RKO (cell line): Measurements from ENCODE around the gene SOWAHB.

Experiments used
- DNase-seq: peaks from one replicate; pipeline ENCODE4 v3.0.0-alpha.2; 2016; ENCODE audit warnings: low spot score

Gene SOWAHB

GRCh38 chr4:76897536-76898384 lies at the start of gene SOWAHB:
TSS of gene SOWAHB (minus strand) at chr4:76898144. CDS start at chr4:76897849, 295 bp downstream.
- DNase-seq = no peak

DNA sequence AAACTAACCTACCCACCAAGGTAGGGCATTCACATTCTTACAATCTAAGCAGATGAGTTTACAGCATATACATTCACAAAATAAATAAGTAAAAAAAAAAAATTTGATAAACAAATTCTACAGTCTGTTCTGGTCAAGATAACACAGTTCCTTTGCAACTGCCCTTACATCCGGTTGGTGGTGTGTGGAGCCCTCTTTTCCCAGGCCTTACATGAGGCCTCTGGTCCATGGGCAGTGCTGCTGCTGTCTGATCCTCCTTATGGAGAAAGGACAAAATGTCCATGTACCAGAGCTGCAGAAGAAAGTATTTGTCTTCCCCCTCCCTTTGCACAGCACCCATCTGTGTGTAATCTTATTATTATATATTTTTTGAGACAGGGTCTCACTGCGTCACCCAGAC lies 49.4 kb upstream of the SOWAHB start:
- peak; percentile 40 for DNase-seq

GRCh38 chr4:76943790-76944189 lies 45.8 kb upstream of the SOWAHB start:
- no peak for DNase-seq

GRCh38 chr4:76943129-76943620 lies 45.2 kb upstream of the SOWAHB start:
- peak; percentile 47 for DNase-seq

DNA sequence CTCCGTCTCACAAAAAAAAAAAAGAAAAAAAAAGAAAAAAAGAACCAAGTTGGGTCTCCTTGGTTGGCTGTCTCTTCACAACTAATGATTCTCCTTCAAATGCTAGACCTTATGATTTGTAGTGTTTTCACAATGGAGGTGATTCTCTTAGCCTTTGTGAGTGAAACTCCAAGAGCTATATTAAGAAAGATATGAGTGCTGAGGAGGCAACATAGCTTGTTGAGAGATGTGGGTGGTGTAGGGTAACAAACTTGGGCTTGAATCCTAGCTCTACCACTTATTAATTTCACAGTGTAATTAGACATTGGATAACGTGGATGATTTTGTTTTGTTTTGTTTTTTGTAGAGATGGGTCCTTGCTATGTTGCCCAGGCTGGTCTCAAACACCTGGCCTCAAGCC lies 41.2 kb upstream of the SOWAHB start:
- no peak for DNase-seq

DNA sequence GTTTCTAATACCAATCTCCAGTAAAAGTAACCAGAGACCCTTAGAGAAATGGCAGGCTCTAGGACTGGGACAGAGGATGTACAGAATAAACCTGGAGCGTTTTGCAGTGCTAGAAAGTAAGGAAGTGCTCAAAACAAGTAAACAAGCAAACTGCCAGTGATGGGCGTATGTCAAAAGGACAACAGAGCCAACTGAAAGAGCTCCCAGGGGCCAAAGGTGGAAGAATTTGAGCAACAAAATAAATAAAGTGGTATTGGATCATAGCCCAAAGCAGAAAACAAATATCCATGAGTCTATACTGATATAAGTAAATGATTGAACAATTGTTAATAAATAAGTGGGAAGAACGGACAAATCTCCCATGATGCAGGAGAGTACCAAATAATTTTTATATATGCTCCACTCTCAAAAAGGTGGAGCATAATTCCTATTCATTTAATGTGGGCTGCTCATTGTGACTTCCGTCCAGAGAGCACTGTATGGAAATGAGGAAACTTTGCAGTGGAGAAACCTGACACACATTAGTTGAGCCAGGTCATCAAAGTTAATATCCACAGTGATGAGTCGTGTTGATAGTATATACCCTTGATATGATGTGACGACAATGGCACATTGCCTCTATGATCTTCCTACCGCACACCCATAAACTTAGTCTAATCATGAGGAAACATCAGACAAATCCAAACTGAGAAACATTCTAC lies 33.8 kb upstream of the SOWAHB start:
- no peak for DNase-seq

DNA sequence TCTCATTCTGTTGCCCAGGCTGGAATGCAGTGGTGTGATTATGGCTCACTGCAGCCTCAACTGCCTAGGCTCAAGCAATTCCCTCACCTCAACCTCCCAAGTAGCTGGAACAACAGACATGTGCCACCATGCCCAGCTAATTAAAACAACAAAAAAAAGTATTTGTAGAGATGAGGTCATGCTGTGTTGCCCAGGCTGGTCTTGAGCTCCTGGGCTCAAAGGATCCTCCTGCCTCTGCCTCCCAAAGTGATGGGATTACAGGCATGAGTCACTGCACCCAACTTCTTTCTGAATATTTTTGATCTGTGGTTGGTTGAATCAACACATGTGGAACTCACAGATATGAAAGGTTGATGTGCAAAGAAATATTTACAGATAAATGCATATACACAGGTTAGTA lies 33.1 kb upstream of the SOWAHB start:
- DNase-seq = no peak

- no peak for DNase-seq
Measured at GRCh38 chr4:76930685-76931084, 32.7 kb upstream of the SOWAHB start.

- DNase-seq = no peak
Measured at GRCh38 chr4:76926841-76927240, 28.9 kb upstream of the SOWAHB start.

DNA sequence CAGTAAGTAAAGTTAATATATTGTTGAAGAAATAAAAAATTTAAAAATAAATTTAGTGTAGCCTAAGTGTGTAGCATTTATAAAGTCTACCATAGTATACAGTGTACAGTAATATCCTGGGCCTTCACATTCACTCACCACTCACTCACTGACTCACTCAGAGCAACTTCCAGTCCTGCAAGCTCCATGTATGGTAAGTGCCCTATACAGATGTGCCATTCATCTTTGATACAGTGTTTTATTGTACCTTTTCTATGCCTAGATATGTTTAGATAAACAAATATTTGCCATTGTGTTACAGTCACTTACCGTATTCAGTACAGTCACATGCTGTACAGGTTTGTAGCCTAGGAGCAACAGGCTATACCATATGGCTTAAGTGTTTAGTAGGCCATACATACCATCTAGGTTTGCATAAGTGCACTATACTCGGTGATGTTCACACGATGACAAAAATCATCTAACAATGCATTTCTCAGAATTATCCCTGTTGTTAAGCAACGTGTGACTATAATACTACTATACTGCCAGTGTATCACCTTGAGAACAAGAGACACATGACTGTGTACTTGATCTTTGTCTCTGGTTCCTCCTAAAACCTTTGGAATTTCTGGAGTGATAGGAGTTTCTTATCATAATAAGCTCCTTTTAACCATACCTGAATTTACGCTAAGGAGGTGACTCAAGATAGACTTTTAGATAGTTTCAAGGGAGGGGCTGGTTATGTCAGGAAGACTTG lies 25.8 kb upstream of the SOWAHB start:
- peak; percentile 39 for DNase-seq

DNA sequence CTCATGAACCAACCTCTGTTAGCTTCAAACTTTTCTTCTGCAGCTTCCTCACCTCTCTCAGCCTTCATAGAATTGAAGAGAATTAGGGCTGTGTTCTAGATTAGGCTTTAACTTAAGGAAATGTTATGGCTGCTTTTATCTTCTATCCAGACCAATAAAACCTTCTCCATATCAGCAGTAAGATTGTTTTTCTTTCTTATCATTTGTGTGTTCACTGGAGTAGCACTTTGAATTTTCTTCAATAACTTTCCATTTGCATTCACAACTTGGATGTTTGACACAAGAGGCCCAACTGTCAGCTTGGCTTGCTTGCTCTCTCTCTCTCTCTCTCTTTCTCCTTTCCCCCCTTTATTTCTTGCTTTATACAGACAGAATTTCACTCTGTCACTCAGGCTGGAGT lies 22.8 kb upstream of the SOWAHB start:
- DNase-seq = no peak

DNA sequence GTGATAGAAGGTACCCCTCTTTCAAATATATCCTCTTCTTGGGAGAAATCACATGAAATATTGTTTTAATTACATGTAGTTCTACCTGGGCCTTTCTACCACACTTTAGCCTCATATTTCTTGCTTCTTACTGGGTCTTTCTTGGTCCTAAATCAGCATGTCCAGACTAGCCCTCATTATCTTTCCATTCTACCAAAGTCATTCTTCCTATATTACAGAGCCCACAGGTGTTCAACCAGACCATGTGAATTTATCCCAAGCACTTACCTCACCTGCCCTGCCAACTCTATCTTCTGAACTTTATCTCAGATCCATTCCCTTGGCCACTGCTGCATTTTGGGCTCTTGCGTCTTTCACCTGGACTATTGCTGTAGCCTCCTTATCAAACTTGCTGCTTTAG lies 11.8 kb upstream of the SOWAHB start:
- no peak for DNase-seq

GRCh38 chr4:76905521-76905920 lies 7.6 kb upstream of the SOWAHB start:
- no peak for DNase-seq

GRCh38 chr4:76904646-76905190 lies 6.8 kb upstream of the SOWAHB start:
- DNase-seq = no peak

DNA sequence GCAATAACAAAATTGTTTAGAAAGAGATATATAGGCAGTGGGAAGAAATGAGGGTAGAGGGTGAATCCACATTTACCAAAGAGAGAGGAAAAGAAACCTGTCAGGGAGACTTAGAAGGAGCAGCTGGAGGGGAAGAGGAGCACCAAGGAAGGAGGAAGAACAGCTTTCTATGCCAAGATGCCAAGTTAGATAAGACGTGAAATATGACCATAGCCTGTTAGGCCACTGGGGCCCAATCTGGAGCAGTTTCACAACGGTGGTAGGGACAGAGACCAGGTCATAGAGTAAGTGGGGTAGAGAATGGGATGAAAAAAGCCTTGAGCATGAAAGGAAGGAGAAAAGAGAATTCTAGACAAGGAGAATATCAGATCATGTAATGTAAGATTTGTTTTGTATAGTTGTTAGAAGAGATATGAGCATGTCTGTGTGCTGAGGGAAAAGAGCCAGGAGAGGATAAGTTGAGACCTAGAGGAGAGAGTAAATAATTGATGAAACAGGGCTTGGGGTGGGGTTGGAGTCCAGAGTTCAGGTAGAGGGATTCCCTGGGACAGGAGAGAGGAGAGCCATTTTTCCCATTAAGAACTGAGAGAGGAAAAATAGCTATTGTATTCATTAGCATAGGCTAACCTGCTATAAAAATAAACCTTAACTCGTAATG lies 4.4 kb upstream of the SOWAHB start:
- DNase-seq = no peak

- DNase-seq = no peak
Measured at GRCh38 chr4:76898949-76899645, 1.2 kb upstream of the SOWAHB start.

DNA sequence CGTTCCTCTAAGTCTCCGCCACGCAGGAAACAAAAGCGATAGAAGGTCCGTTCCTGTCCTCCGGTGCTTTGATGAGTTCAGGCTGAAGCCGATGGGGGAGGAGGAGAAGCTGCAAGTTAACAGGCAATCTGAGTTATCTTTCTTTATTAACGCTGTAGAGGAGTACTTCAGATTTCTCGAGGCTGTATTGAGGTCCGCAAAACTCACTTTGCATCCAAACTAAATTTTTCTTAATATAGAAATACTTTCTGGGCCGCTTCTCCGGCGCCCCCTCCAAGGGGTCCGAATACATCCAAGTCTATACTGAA lies 395 bp upstream of the SOWAHB start:
- DNase-seq = no peak

- DNase-seq = no peak
Measured at GRCh38 chr4:76896614-76897535, 1.1 kb downstream of the SOWAHB start.

GRCh38 chr4:76896048-76896447 lies 1.9 kb downstream of the SOWAHB start:
- no peak for DNase-seq

DNA sequence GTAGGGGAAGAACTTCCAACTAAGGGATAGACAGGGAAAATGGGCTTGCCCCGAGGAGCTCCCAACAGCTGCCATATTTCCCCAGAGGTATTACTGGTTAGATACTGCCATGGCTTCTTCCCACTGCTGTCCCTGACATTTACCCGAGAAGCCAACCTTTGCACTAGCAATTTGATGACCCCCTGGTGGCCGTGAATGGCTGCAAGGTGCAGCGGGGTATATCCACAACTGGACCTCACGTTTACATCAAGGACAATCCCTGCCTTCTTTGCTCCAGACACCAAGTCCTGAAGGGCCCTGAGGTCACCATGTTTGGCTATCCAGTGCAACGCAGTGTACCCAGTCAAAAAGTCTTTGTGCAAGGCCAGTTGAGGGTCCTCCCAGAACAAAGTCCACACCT lies 2.3 kb downstream of the SOWAHB start:
- no peak for DNase-seq
